Measurements from ENCODE around the gene WBP1L. TPM values are rescaled to one million over a fixed set of nuclear protein-coding genes. Genes with fewer than 3 reads are reported as not detected.
"Not testable (repeated sequence)": the region's sequence is repeated elsewhere in the genome, so short reads cannot be mapped to it uniquely, and the experiment has no call there.

Gene WBP1L
- total RNA-seq, 1 donor from 2014 or later, result 38.9 TPM

- DNase-seq (ENCODE audit: low read depth in 2 of 2), result peak in 1 of 2 donors; percentile 72
Measured at GRCh38 chr10:102758240-102758932, 14.6 kb downstream of the WBP1L start.

GRCh38 chr10:102758933-102759262 lies 15.2 kb downstream of the WBP1L start:
- not testable (repeated sequence) for DNase-seq (ENCODE audit: low read depth in 2 of 2)

- no peak for DNase-seq (ENCODE audit: low read depth in 2 of 2)
Measured at GRCh38 chr10:102759497-102760210, 15.9 kb downstream of the WBP1L start.

GRCh38 chr10:102761981-102762380 lies 18.2 kb downstream of the WBP1L start:
- no peak for DNase-seq (ENCODE audit: low read depth in 2 of 2)

GRCh38 chr10:102762401-102763015 lies 18.8 kb downstream of the WBP1L start:
- no peak for DNase-seq (ENCODE audit: low read depth in 2 of 2)

GRCh38 chr10:102763037-102763607 lies 19.4 kb downstream of the WBP1L start:
- no peak for DNase-seq (ENCODE audit: low read depth in 2 of 2)

GRCh38 chr10:102764470-102765161 lies 20.9 kb downstream of the WBP1L start:
- no peak for DNase-seq (ENCODE audit: low read depth in 2 of 2)

- no peak for DNase-seq (ENCODE audit: low read depth in 2 of 2)
Measured at GRCh38 chr10:102765336-102765735, 21.6 kb downstream of the WBP1L start.

GRCh38 chr10:102767428-102768160 lies 23.8 kb downstream of the WBP1L start:
- no peak for DNase-seq (ENCODE audit: low read depth in 2 of 2)

GRCh38 chr10:102769375-102770107 lies 25.8 kb downstream of the WBP1L start:
- no peak for DNase-seq (ENCODE audit: low read depth in 2 of 2)

GRCh38 chr10:102770108-102770482 lies 26.3 kb downstream of the WBP1L start:
- DNase-seq (ENCODE audit: low read depth in 2 of 2), result no peak

- no peak for DNase-seq (ENCODE audit: low read depth in 2 of 2)
Measured at GRCh38 chr10:102770792-102771191, 27.0 kb downstream of the WBP1L start.

GRCh38 chr10:102773320-102773719 lies 29.6 kb downstream of the WBP1L start:
- DNase-seq (ENCODE audit: low read depth in 2 of 2), result no peak

- peak; percentile 91 for DNase-seq (ENCODE audit: low read depth in 2 of 2)
Measured at GRCh38 chr10:102773986-102774385, 30.2 kb downstream of the WBP1L start.

GRCh38 chr10:102775201-102775934 lies 31.6 kb downstream of the WBP1L start:
- peak; percentile 29 to 41 for DNase-seq (ENCODE audit: low read depth in 2 of 2)

GRCh38 chr10:102775935-102776669 lies 32.4 kb downstream of the WBP1L start:
- peak; percentile 59 to 98 for DNase-seq (ENCODE audit: low read depth in 2 of 2)

GRCh38 chr10:102776779-102777456 lies 33.2 kb downstream of the WBP1L start:
- DNase-seq (ENCODE audit: low read depth in 2 of 2), result peak; percentile 36 to 94

- peak in 1 of 2 donors; percentile 7 for DNase-seq (ENCODE audit: low read depth in 2 of 2)
Measured at GRCh38 chr10:102777711-102778453, 34.1 kb downstream of the WBP1L start.

All from lung microvascular endothelial cell (primary cell).